KMS-11 (cell line): ENCODE data around the gene SPINDOC.

Experiments
- H2AFZ ChIP-seq: fragments of 200-600 bp; sonication (generic); 2 replicates; pipeline ENCODE4 v1.6.1; 2016; ENCODE audit warnings: antibody characterized with exemption, mixed run types, low read depth
- H3K27ac ChIP-seq: fragments of 200-600 bp; sonication (generic); 2 replicates; pipeline ENCODE4 v1.6.1; 2016; ENCODE audit warnings: mild to moderate bottlenecking, mixed run types
- H3K27me3 ChIP-seq: fragments of 200-600 bp; sonication (generic); 2 replicates; pipeline ENCODE4 v1.6.1; 2017; ENCODE audit warnings: mild to moderate bottlenecking, low read depth, mixed run types, moderate library complexity; ENCODE audit not compliant: insufficient read depth
- H3K36me3 ChIP-seq: fragments of 200-600 bp; sonication (generic); 2 replicates; pipeline ENCODE4 v1.6.1; 2017; ENCODE audit warnings: mild to moderate bottlenecking, mixed run types; ENCODE audit not compliant: insufficient read depth
- H3K4me1 ChIP-seq: fragments of 200-600 bp; sonication (generic); 2 replicates; pipeline ENCODE4 v1.6.1; 2016; ENCODE audit warnings: mild to moderate bottlenecking, low read depth, mixed run types; ENCODE audit not compliant: poor library complexity, severe bottlenecking
- H3K4me2 ChIP-seq: fragments of 200-600 bp; sonication (generic); 2 replicates; pipeline ENCODE4 v1.7.0; 2016; ENCODE audit warnings: mild to moderate bottlenecking, mixed run types
- H3K4me3 ChIP-seq: fragments of 200-600 bp; sonication (generic); IDR thresholded peaks from 2 replicates; pipeline ENCODE4 v1.6.1; 2017; ENCODE audit warnings: low read depth, low read length, mixed read lengths; ENCODE audit not compliant: insufficient read depth
- H3K79me2 ChIP-seq: fragments of 200-600 bp; sonication (generic); 2 replicates; pipeline ENCODE4 v1.6.1; 2016; ENCODE audit warnings: low read depth, mixed run types; ENCODE audit not compliant: insufficient read depth
- H3K9ac ChIP-seq: fragments of 200-600 bp; sonication (generic); 2 replicates; pipeline ENCODE4 v1.6.1; 2016; ENCODE audit warnings: mild to moderate bottlenecking, mixed run types
- H4K20me1 ChIP-seq: fragments of 200-600 bp; sonication (generic); 2 replicates; pipeline ENCODE4 v1.6.1; 2016; ENCODE audit warnings: mild to moderate bottlenecking, mixed run types; ENCODE audit not compliant: insufficient read depth
- TF ChIP-seq, protein P1 (sequence below): fragments of 200-600 bp; sonication (generic); conservative IDR thresholded peaks from 2 replicates; pipeline ENCODE4 v1.6.1; 2017; ENCODE audit warnings: low read depth, mild to moderate bottlenecking, antibody characterized with exemption, low read length, moderate library complexity, mixed read lengths

SPINDOC gene

DNA sequence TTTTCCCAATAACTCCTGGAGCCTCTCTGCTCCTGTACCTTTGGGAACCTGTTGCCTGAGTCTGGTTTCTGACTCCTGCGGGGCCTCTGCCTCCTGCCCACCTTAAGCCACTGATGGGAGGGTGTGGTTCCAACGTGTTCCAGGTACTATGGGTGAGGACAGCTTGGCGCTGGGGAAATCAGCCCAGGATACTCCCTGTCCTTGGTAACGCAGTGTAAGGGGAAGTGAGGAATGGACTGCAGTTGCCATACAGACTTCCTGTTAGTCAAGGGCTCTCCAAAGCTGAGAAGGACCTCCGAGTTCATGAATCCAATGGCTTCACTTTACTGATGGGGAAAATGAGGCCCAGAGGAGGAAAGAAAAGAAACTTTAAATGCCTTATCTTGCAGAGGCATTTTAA, 24.5 kb downstream of the SPINDOC start:
- H3K27me3 ChIP-seq = no peaks in the 10 kb centered on the region
- no peaks in the 10 kb centered on the region for H3K36me3 ChIP-seq
- H2AFZ ChIP-seq = peak overlapping the region; percentile 50; the same call in 1 of the 2 replicates
- H3K4me1 ChIP-seq = peaks cover 37% of the 10 kb centered on the region
- H3K4me2 ChIP-seq = peak overlapping the region; percentile 71; the same call in 1 of the 2 replicates
- no peak overlapping the region for H3K9ac ChIP-seq
- H3K27ac ChIP-seq = no peak overlapping the region
- TF ChIP-seq, protein P1, sequence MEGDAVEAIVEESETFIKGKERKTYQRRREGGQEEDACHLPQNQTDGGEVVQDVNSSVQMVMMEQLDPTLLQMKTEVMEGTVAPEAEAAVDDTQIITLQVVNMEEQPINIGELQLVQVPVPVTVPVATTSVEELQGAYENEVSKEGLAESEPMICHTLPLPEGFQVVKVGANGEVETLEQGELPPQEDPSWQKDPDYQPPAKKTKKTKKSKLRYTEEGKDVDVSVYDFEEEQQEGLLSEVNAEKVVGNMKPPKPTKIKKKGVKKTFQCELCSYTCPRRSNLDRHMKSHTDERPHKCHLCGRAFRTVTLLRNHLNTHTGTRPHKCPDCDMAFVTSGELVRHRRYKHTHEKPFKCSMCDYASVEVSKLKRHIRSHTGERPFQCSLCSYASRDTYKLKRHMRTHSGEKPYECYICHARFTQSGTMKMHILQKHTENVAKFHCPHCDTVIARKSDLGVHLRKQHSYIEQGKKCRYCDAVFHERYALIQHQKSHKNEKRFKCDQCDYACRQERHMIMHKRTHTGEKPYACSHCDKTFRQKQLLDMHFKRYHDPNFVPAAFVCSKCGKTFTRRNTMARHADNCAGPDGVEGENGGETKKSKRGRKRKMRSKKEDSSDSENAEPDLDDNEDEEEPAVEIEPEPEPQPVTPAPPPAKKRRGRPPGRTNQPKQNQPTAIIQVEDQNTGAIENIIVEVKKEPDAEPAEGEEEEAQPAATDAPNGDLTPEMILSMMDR = no peak
- peaks cover 9% of the 10 kb centered on the region; the same call in 1 of the 2 replicates for H4K20me1 ChIP-seq
- no peak overlapping the region for H3K4me3 ChIP-seq
- H3K79me2 ChIP-seq = peaks cover 35% of the 10 kb centered on the region

DNA sequence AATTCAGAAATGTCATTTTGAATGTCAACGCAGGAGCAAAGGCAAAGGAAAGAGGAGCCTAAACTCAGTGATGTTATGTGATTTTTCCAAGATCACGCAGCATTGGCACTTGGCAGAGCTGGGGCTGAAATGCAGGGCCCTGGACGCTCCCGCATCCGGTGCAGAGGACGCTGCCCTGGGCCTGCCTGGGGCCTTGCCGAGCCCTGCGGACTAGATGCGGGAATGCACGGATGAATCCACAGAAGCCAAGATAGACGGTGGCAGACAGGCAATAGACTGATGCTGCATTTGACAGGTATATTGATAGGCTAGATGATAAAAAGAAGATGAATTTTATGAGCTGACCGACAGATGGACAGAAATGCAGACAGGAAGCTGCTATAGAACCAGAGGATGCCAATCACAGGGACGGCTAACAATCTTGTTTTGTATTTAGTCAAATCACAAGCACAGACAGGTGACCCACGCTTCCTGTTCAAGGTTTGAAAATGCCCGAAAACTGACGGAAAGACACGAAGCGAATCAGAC, 25.0 kb downstream of the SPINDOC start:
- no peaks in the 10 kb centered on the region for H3K36me3 ChIP-seq

DNA sequence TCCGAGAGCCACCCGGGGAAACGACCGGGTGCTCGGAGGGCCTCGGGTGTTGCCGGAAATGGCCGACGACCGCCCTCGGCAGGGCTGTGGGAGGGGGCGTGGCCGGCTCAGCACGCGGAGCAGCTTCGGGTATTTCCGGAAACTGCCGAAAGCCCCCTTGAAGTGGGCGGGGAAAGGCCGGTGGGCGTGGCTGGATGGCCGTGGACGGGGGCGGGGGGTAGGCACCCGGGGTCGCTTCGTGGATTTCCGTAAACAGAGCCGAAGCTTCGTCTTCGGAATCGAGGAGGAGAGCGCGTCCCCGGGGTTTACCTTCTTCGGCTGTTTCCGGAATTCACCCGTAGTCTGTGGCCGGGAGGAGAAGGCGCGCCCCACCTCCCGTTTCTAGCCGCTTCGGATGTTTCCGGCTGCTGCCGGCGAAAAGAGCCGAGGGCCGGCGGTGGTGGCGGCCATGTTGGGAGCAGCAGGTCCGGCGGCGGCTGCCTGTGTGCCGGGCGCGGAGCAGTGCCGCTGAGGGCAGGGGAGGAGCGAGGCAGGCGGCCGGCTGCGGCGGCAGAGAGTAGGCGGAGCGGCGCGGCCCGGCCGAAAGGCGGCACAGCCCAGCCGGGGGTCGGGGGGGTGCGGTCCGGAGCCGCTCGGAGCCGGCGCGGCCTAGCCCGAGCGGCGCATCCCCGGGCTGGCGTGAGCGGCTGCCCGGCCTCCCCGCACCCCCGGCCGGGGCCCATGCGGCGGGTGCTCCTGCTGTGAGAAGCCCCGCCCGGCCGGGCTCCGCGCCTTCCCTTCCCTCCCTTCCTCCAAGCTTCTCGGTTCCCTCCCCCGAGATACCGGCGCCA, 25.6 kb downstream of the SPINDOC start, which contains the start of gene MARK2:
MARK2 (plus strand) TSS at position 433 of the 830 bp plus-strand sequence; CDS start at position 830, 397 bp downstream.
- Histone ChIP-seq H4K20me1 (peaks cover 9% of the 10 kb centered on the region; the same call in 1 of the 2 replicates), H3K4me3 (no peak within 1 kb of the TSS), H3K4me2 (peak within 1 kb of the TSS; percentile 95), H3K9ac (peak within 1 kb of the TSS; percentile 76), H3K36me3 (no peaks in the 10 kb centered on the region), H3K27ac (peak within 1 kb of the TSS; percentile 38), H3K27me3 (no peaks in the 10 kb centered on the region), H3K4me1 (peaks cover 41% of the 10 kb centered on the region), H2AFZ (peak within 1 kb of the TSS; percentile 50), H3K79me2 (peaks cover 45% of the 10 kb centered on the region)
- TF ChIP-seq, protein P1 = no peak

More for the DNA sequence above, 25.0 kb downstream of the SPINDOC start:
- Histone ChIP-seq H3K4me1 (peaks cover 41% of the 10 kb centered on the region), H3K27me3 (no peaks in the 10 kb centered on the region), H2AFZ (peak overlapping the region; percentile 50), H3K79me2 (peaks cover 40% of the 10 kb centered on the region), H3K4me2 (peak overlapping the region; percentile 71), H4K20me1 (peaks cover 9% of the 10 kb centered on the region; the same call in 1 of the 2 replicates), H3K9ac (peak overlapping the region; percentile 76; the same call in 1 of the 2 replicates), H3K4me3 (no peak overlapping the region), H3K27ac (no peak overlapping the region)
- TF ChIP-seq, protein P1 = no peak

DNA sequence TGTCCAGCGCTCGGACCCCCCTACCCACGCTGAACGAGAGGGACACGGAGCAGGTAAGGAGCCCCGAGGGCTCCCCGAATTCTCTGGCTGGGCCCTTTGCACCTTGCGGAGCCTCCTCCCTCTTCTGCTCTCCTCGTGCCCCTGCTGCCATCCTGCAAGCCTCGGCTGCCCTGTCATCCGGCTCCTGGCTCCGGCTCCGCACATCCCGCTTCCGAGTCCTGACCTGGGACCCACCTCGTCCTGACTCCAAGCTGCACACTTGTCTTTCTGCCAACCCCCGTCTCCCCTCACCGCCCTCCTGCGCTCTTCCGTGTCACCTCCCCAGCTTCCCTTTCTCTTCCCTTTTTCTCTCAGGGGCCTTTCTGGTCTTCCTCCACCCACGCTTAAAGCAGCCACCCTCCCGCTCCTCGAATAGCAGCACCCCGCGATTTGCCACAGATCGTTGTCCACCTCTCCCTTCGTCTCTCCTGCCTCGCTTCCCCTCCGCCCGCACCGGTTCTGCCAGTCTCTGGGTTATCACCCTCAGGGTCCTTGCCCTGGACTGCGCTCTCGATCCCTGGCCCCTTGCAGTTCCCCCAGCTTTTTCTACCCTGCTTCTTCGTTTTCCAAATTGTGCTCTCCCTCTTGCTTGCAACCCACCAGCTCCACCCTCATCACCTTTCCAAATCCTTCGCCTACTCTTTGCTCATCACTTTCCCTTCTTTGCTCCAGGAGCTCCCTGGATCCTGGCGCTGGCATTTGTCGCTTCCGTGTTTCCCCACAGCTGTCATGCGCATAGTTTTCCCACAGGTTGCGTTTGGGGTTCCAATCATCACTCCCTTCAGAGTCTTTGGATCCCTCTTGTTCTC, 26.5 kb downstream of the SPINDOC start:
- H3K4me1 ChIP-seq = peaks cover 41% of the 10 kb centered on the region
- peak overlapping the region; percentile 29; the same call in 1 of the 2 replicates for H3K27ac ChIP-seq
- H3K36me3 ChIP-seq = no peaks in the 10 kb centered on the region
- H3K79me2 ChIP-seq = peaks cover 53% of the 10 kb centered on the region
- no peak overlapping the region for H3K4me3 ChIP-seq
- peaks cover 9% of the 10 kb centered on the region; the same call in 1 of the 2 replicates for H4K20me1 ChIP-seq
- peak overlapping the region; percentile 76 for H3K9ac ChIP-seq
- H3K27me3 ChIP-seq = no peaks in the 10 kb centered on the region
- peak overlapping the region; percentile 42 for H2AFZ ChIP-seq
- peak overlapping the region; percentile 95 for H3K4me2 ChIP-seq
- TF ChIP-seq, protein P1 = no peak
